ENCODE measurements around the gene TLE6. TPM values are rescaled to one million over a fixed set of nuclear protein-coding genes. Genes with fewer than 3 reads are reported as not detected.

Gene TLE6
- total RNA-seq, 1 donor from 2014 or later, result 0.93 TPM

- no peak overlapping the region for H3K4me3 Mint-ChIP-seq
- no peaks in the 10 kb centered on the region for H3K9me3 Mint-ChIP-seq
- ATAC-seq (ENCODE audit: low read depth), result no peak
- intact Hi-C loops (cut with micrococcal nuclease), result no loop called here
- CTCF ChIA-PET, result no interaction called here
- peaks cover 10% of the 10 kb centered on the region for H3K27me3 Mint-ChIP-seq
- no peak for DNase-seq
- H3K27ac Mint-ChIP-seq, result no peak overlapping the region
- POLR2A ChIA-PET, result interaction anchor here (0.7 kb wide), 1 partner anchor 392 kb away, joined by 11 read pairs; no protein-coding TSS in a partner anchor
- no peak for TF ChIP-seq CTCF (IDR thresholded peaks at IDR 0.05)
- no peaks in the 10 kb centered on the region for H3K36me3 Mint-ChIP-seq (ENCODE audit: low read depth)
- peaks cover 22% of the 10 kb centered on the region for H3K4me1 Mint-ChIP-seq
Observed at GRCh38 chr19:2981898-2982297, 4.5 kb downstream of the TLE6 start.

- peaks cover 12% of the 10 kb centered on the region for H3K27me3 Mint-ChIP-seq
- H3K4me3 Mint-ChIP-seq, result no peak overlapping the region
- peaks cover 20% of the 10 kb centered on the region for H3K4me1 Mint-ChIP-seq
- no peak overlapping the region for H3K27ac Mint-ChIP-seq
- ChIA-PET POLR2A (interaction anchor here (0.7 kb wide), 1 partner anchor 392 kb away, joined by 11 read pairs; no protein-coding TSS in a partner anchor), CTCF (no interaction called here)
- no peak for ATAC-seq (ENCODE audit: low read depth)
- no peaks in the 10 kb centered on the region for H3K9me3 Mint-ChIP-seq
- no peak for TF ChIP-seq CTCF (IDR thresholded peaks at IDR 0.05)
- intact Hi-C loops (cut with micrococcal nuclease), result no loop called here
- no peak for DNase-seq
- H3K36me3 Mint-ChIP-seq (ENCODE audit: low read depth), result no peaks in the 10 kb centered on the region
Observed at GRCh38 chr19:2982561-2982960, 5.2 kb downstream of the TLE6 start.

GRCh38 chr19:2982983-2983350 lies 5.6 kb downstream of the TLE6 start:
- DNase-seq, result no peak
- H3K27ac Mint-ChIP-seq, result no peak overlapping the region
- no peak for TF ChIP-seq CTCF (IDR thresholded peaks at IDR 0.05)
- no peak for ATAC-seq (ENCODE audit: low read depth)
- intact Hi-C loops (cut with micrococcal nuclease), result no loop called here
- peak overlapping the region; percentile 29 for H3K4me3 Mint-ChIP-seq
- peaks cover 12% of the 10 kb centered on the region for H3K27me3 Mint-ChIP-seq
- H3K4me1 Mint-ChIP-seq, result peaks cover 17% of the 10 kb centered on the region
- ChIA-PET CTCF (no interaction called here), POLR2A (no interaction called here)
- no peaks in the 10 kb centered on the region for H3K36me3 Mint-ChIP-seq (ENCODE audit: low read depth)
- no peaks in the 10 kb centered on the region for H3K9me3 Mint-ChIP-seq

- peak overlapping the region; percentile 29 for H3K4me3 Mint-ChIP-seq
- H3K4me1 Mint-ChIP-seq, result peaks cover 17% of the 10 kb centered on the region
- ChIA-PET CTCF (no interaction called here), POLR2A (no interaction called here)
- TF ChIP-seq CTCF (IDR thresholded peaks at IDR 0.05), result no peak
- peak; percentile 82 for ATAC-seq (ENCODE audit: low read depth)
- peaks cover 14% of the 10 kb centered on the region for H3K27me3 Mint-ChIP-seq
- DNase-seq, result peak; percentile 24
- H3K36me3 Mint-ChIP-seq (ENCODE audit: low read depth), result no peaks in the 10 kb centered on the region
- no peak overlapping the region for H3K27ac Mint-ChIP-seq
- intact Hi-C loops (cut with micrococcal nuclease), result no loop called here
- no peaks in the 10 kb centered on the region for H3K9me3 Mint-ChIP-seq
Observed at GRCh38 chr19:2983351-2984214, 6.2 kb downstream of the TLE6 start.

- intact Hi-C loops (cut with micrococcal nuclease), result no loop called here
- DNase-seq (no peak), ATAC-seq (ENCODE audit: low read depth) (no peak)
- H3K27ac Mint-ChIP-seq, result no peak overlapping the region
- peaks cover 15% of the 10 kb centered on the region for H3K27me3 Mint-ChIP-seq
- no peaks in the 10 kb centered on the region for H3K36me3 Mint-ChIP-seq (ENCODE audit: low read depth)
- ChIA-PET CTCF (no interaction called here), POLR2A (no interaction called here)
- H3K4me1 Mint-ChIP-seq, result peaks cover 17% of the 10 kb centered on the region
- TF ChIP-seq CTCF (IDR thresholded peaks at IDR 0.05), result no peak
- H3K9me3 Mint-ChIP-seq, result no peaks in the 10 kb centered on the region
- H3K4me3 Mint-ChIP-seq, result no peak overlapping the region
Observed at GRCh38 chr19:2984215-2984528, 6.8 kb downstream of the TLE6 start.
